Thyroid gland (tissue), 4 donors: ENCODE results near the gene SDHB.

Source experiments
- CTCF ChIP-seq, 6 experiments: fragments of 200-600 bp in 3 of 6; fragments of 450-650 bp in 3 of 6; sonication (generic) in 3 of 6; IDR thresholded peaks; one replicate each; pipeline ENCODE4 v1.5.1; 2016 to 2019; ENCODE audit warnings: antibody characterized with exemption in 6 of 6, mild to moderate bottlenecking in 2 of 6, inconsistent platforms in 1 of 6, moderate library complexity in 1 of 6
- POLR2A ChIP-seq, 2 donors: fragments of 450-650 bp; IDR thresholded peaks; one replicate each; pipeline ENCODE4 v1.6.1; 2017; ENCODE audit warnings: antibody characterized with exemption in 2 of 2, mild to moderate bottlenecking in 2 of 2, moderate library complexity in 1 of 2

GRCh38 chr1:16998589-16998988 lies 55.2 kb downstream of the SDHB start:
- TF ChIP-seq POLR2A (IDR thresholded peaks at IDR 0.05) = no peak
- no peak for TF ChIP-seq CTCF (IDR thresholded peaks at IDR 0.05)
